ENCODE results near the gene LRP8.
"Not testable (repeated sequence)": the region's sequence is repeated elsewhere in the genome, so short reads cannot be mapped to it uniquely, and the experiment has no call there.

Gene LRP8

GRCh38 chr1:53285969-53286760, 41.7 kb downstream of the LRP8 start:
- H3K27ac ChIP-seq, result no peak overlapping the region
- no peak for TF ChIP-seq CTCF (conservative IDR thresholded peaks at IDR 0.05)

GRCh38 chr1:53285546-53285945, 42.3 kb downstream of the LRP8 start:
- TF ChIP-seq CTCF (conservative IDR thresholded peaks at IDR 0.05), result no peak
- H3K27ac ChIP-seq, result no peak overlapping the region

- no peak for TF ChIP-seq CTCF (conservative IDR thresholded peaks at IDR 0.05)
- no peak overlapping the region for H3K27ac ChIP-seq
These were observed 43.4 kb downstream of the LRP8 start for GRCh38 chr1:53284224-53285020.

GRCh38 chr1:53283156-53283555, 44.7 kb downstream of the LRP8 start:
- H3K27ac ChIP-seq, result not testable (repeated sequence)

GRCh38 chr1:53281133-53281532, 46.7 kb downstream of the LRP8 start:
- H3K27ac ChIP-seq, result no peak overlapping the region
- TF ChIP-seq CTCF (conservative IDR thresholded peaks at IDR 0.05), result no peak

- H3K27ac ChIP-seq, result no peak overlapping the region
- no peak for TF ChIP-seq CTCF (conservative IDR thresholded peaks at IDR 0.05)
These were observed 47.4 kb downstream of the LRP8 start for GRCh38 chr1:53280496-53280895.

- no peak for TF ChIP-seq CTCF (conservative IDR thresholded peaks at IDR 0.05)
- H3K27ac ChIP-seq, result no peak overlapping the region
These were observed 48.3 kb downstream of the LRP8 start for GRCh38 chr1:53279296-53280200.

Measured in VCaP (cell line).